Measurements from ENCODE around the gene MYH13. TPM values are rescaled to one million over a fixed set of nuclear protein-coding genes. Genes with fewer than 3 reads are reported as not detected.
A peak's percentile ranks its signal among the peaks of the same experiment; 100 is the strongest.

MYH13 gene
- total RNA-seq, 3 donors from 2014 or later: not detected

DNA sequence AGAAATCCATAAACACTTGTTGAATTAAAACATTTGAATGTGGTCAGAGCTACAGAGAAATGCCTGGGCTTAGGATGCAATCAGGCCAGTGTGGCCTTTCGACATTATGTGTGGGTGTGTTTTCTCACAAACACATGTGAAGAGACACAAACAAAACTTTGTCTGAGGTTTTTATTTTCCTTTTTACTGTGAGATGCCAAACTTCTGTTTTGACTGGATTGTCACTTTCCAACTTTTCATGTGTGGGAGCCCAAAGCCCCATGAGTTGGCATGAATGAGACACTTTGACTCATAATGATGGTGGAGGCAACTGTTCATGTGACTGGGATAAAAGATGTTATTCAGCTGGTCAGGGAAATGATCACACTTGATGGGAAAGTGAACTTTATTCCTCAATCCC, 102.5 kb downstream of the MYH13 start:
- peak overlapping the region in 1 of 2 donors; percentile 32 for H3K27ac ChIP-seq
- DNase-seq (ENCODE audit: low spot score in 2 of 2): no peak
- H3K4me1 ChIP-seq: no peaks in the 10 kb centered on the region
- no peaks in the 10 kb centered on the region for H3K9me3 ChIP-seq
- no peak overlapping the region for H3K4me3 ChIP-seq
- H3K27me3 ChIP-seq: no peaks in the 10 kb centered on the region
- intact Hi-C loops (cut with DNase I; ENCODE audit: low total_unique reads): no loop called here
- no peaks in the 10 kb centered on the region for H3K36me3 ChIP-seq
- TF ChIP-seq POLR2A (IDR thresholded peaks at IDR 0.05) (no peak), POLR2AphosphoS5 (IDR thresholded peaks at IDR 0.05) (no peak)
- TF ChIP-seq, protein P1, sequence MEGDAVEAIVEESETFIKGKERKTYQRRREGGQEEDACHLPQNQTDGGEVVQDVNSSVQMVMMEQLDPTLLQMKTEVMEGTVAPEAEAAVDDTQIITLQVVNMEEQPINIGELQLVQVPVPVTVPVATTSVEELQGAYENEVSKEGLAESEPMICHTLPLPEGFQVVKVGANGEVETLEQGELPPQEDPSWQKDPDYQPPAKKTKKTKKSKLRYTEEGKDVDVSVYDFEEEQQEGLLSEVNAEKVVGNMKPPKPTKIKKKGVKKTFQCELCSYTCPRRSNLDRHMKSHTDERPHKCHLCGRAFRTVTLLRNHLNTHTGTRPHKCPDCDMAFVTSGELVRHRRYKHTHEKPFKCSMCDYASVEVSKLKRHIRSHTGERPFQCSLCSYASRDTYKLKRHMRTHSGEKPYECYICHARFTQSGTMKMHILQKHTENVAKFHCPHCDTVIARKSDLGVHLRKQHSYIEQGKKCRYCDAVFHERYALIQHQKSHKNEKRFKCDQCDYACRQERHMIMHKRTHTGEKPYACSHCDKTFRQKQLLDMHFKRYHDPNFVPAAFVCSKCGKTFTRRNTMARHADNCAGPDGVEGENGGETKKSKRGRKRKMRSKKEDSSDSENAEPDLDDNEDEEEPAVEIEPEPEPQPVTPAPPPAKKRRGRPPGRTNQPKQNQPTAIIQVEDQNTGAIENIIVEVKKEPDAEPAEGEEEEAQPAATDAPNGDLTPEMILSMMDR (IDR thresholded peaks at IDR 0.05): no peak

DNA sequence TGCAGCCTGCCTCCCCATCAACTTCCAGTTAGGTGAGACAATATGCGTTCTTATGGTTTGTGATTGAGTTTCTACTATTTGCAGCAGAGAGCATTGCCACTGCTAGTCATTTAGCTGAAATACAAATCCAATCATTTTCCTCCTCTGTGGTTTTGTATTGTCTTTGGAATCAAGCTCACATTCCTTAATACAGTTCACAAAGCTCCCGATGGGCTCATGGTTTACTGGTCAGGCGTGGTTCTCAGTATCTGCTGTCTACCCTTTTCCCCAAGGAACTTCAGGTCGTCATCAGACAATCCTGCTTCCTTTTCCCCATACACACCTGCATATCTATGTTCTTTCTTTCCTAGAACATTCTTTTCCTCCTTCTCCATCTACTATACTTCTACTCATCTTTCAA, 104.8 kb downstream of the MYH13 start:
- no peak for TF ChIP-seq POLR2AphosphoS5 (IDR thresholded peaks at IDR 0.05)

DNA sequence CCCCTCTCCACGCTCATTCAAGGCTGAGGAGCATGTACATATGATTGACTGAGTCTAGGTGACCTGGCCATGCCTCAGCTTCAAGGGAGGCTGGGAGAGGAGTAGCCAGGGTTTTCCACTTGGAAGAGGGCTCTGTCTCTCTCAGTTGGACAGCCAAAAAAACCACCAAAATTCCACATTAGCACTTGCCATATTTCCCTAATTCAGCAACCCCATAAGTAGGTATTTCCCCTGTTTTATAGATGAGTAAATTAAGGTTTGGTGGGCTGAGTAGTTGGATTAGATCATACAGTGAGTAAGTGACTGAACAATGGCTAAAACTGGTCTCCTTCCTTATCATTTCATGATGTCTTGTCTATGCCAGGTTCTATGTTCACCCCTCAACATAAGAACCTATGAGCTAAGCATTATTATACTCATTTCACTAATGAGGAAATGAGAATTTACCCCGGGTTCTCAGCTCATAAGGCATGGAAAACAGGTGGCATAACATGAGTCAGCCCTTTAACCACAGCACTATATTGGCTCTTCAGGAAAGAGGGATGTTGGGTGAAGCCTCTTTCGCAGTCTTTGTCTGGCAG, 106.4 kb downstream of the MYH13 start:
- no peaks in the 10 kb centered on the region for H3K9me3 ChIP-seq
- no peak overlapping the region for H3K4me3 ChIP-seq
- H3K27me3 ChIP-seq: no peaks in the 10 kb centered on the region
- no peaks in the 10 kb centered on the region for H3K36me3 ChIP-seq
- intact Hi-C loops (cut with DNase I; ENCODE audit: low total_unique reads): no loop called here
- no peak for DNase-seq (ENCODE audit: low spot score in 2 of 2)
- TF ChIP-seq, protein P1 (IDR thresholded peaks at IDR 0.05): no peak
- no peak for TF ChIP-seq POLR2AphosphoS5 (IDR thresholded peaks at IDR 0.05)
- TF ChIP-seq POLR2A (IDR thresholded peaks at IDR 0.05): no peak
- H3K27ac ChIP-seq: peak overlapping the region in 1 of 2 donors; percentile 88
- no peaks in the 10 kb centered on the region for H3K4me1 ChIP-seq

More for the DNA sequence above, 104.8 kb downstream of the MYH13 start:
- H3K4me3 ChIP-seq: no peak overlapping the region
- no peak overlapping the region for H3K27ac ChIP-seq
- no peaks in the 10 kb centered on the region for H3K27me3 ChIP-seq
- no peaks in the 10 kb centered on the region for H3K9me3 ChIP-seq
- intact Hi-C loops (cut with DNase I; ENCODE audit: low total_unique reads): no loop called here
- H3K4me1 ChIP-seq: no peaks in the 10 kb centered on the region
- no peaks in the 10 kb centered on the region for H3K36me3 ChIP-seq
- DNase-seq (ENCODE audit: low spot score in 2 of 2): no peak

DNA sequence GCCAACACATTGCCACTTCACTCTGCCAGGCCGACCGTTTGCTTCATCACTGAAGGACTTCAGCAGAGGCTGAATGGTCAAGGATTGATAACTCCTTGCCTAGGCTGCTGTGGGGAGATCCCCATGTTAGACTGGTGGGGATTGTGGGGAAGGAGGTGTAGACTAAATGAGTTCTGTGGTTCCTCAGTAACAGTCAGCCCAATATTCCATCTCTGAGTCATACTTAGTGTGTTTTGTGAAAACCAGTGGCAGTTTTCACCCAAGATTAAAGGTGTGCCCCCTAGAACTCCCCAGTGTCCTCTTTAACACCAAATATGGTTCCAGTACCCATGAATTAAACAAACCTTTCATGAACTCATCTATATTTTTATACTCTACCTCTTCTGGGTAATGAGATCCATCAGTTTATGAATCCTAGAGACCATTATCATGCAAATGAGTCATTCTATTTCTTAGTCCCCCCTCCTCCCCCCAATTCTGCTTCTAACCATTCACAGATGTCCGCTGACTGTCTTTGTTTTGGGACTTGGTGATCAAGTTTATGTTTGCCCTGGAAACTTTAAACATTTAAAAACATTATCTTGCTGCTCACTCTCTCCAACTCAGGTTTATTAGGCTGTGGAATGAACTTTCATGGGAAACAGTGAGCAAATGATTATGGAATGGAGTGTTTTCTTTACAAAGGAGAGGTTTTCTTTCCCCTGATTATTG, 107.6 kb downstream of the MYH13 start:
- Histone ChIP-seq H3K36me3 (no peaks in the 10 kb centered on the region), H3K9me3 (no peaks in the 10 kb centered on the region), H3K4me3 (no peak overlapping the region), H3K4me1 (no peaks in the 10 kb centered on the region), H3K27ac (peak overlapping the region; percentile 15 to 88), H3K27me3 (no peaks in the 10 kb centered on the region)
- TF ChIP-seq, protein P1 (IDR thresholded peaks at IDR 0.05): no peak
- TF ChIP-seq POLR2AphosphoS5 (IDR thresholded peaks at IDR 0.05) (no peak), POLR2A (IDR thresholded peaks at IDR 0.05) (no peak)
- DNase-seq (ENCODE audit: low spot score in 2 of 2): no peak
- intact Hi-C loops (cut with DNase I; ENCODE audit: low total_unique reads): no loop called here

DNA sequence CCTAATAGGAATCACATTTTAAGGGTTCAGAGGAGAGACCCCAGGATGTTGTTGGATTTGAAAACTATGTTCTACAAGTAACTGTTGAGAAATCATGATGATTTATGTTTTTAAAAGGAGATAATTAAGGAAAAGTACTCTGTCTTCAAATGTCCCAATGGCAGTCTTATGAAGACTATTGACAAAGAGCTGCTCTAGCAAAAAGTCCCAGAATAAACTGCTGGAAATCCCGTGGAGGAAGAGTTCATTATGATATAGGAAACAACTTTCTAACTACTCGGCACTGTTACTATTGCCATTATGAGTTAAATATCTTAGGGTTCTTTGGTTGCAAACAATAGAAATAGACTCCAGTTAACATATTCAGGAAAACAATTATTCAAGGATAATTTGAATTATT, 108.8 kb downstream of the MYH13 start:
- intact Hi-C loops (cut with DNase I; ENCODE audit: low total_unique reads): no loop called here
- TF ChIP-seq POLR2A (IDR thresholded peaks at IDR 0.05): no peak
- no peak for TF ChIP-seq POLR2AphosphoS5 (IDR thresholded peaks at IDR 0.05)
- TF ChIP-seq, protein P1 (IDR thresholded peaks at IDR 0.05): no peak
- H3K27ac ChIP-seq: no peak overlapping the region
- H3K36me3 ChIP-seq: no peaks in the 10 kb centered on the region
- H3K9me3 ChIP-seq: no peaks in the 10 kb centered on the region
- DNase-seq (ENCODE audit: low spot score in 2 of 2): no peak
- H3K4me1 ChIP-seq: no peaks in the 10 kb centered on the region
- H3K4me3 ChIP-seq: no peak overlapping the region
- no peaks in the 10 kb centered on the region for H3K27me3 ChIP-seq
